ENCODE results near the gene PALLD. TPM values are rescaled to one million over a fixed set of nuclear protein-coding genes. Genes with fewer than 3 reads are reported as not detected.

The PALLD gene
- total and polyA plus RNA-seq, 2 of the 8 experiments (the other 6 are each of a cell fraction or from before 2014, with no cell fraction given) = 10.5 to 25.0 TPM

- TF ChIP-seq CHD7 (IDR thresholded peaks at IDR 0.05; ENCODE audit: insufficient replicate concordance, low read length) = no peak
- TF ChIP-seq POLR2AphosphoS5 (IDR thresholded peaks at IDR 0.05; ENCODE audit: low read depth, low read length) = no peak
- TF ChIP-seq BCL11A (IDR thresholded peaks at IDR 0.05; ENCODE audit: low read depth in 2 of 2, low read length in 2 of 2) = no peak
- TF ChIP-seq SIN3A (conservative IDR thresholded peaks at IDR 0.05 in 1 of 2, IDR thresholded peaks at IDR 0.05 in 1 of 2; ENCODE audit: low read depth in 1 of 2, low read length in 2 of 2) = no peak
- no peak for TF ChIP-seq HDAC6 (IDR thresholded peaks at IDR 0.05; ENCODE audit: low read depth, low read length)
- TF ChIP-seq POLR2A (IDR thresholded peaks at IDR 0.05; ENCODE audit: control extremely low read depth in 1 of 2, low read depth in 2 of 2, low read length in 2 of 2) = no peak
- TF ChIP-seq RXRA (IDR thresholded peaks at IDR 0.05; ENCODE audit: insufficient read depth, low read depth, low read length) = no peak
Measured at GRCh38 chr4:168614281-168615057, 117.6 kb downstream of the PALLD start (continued).

Measured in H1 (cell line).